NCI-H1930 (cell line): ENCODE results near the gene STK32C.
"Not testable (repeated sequence)": the region's sequence is repeated elsewhere in the genome, so short reads cannot be mapped to it uniquely, and the experiment has no call there.

Source experiments
- DNase-seq, 2 experiments: peaks; one replicate each; lab custom pipeline; 2025; lab: John Stamatoyannopoulos, UW

Gene STK32C

GRCh38 chr10:132307823-132308586 lies at the start of gene STK32C:
TSS of gene STK32C (minus strand) at chr10:132307950. CDS start at chr10:132307833, 117 bp downstream.
- DNase-seq = peak; percentile 73

GRCh38 chr10:132356621-132357195 lies 49.0 kb upstream of the STK32C start:
- DNase-seq = no peak

- no peak for DNase-seq
Observed at GRCh38 chr10:132355754-132356153, 48.0 kb upstream of the STK32C start.

- no peak for DNase-seq
Observed at GRCh38 chr10:132355297-132355696, 47.5 kb upstream of the STK32C start.

GRCh38 chr10:132354356-132355094 lies 46.8 kb upstream of the STK32C start:
- DNase-seq = no peak

- no peak for DNase-seq
Observed at GRCh38 chr10:132353456-132354355, 46.0 kb upstream of the STK32C start.

- not testable (repeated sequence) for DNase-seq
Observed at GRCh38 chr10:132352462-132353308, 44.9 kb upstream of the STK32C start.

- DNase-seq = no peak
Observed at GRCh38 chr10:132351611-132352010, 43.9 kb upstream of the STK32C start.

GRCh38 chr10:132350946-132351345 lies 43.2 kb upstream of the STK32C start:
- DNase-seq = no peak

- DNase-seq = no peak
Observed at GRCh38 chr10:132350391-132350790, 42.6 kb upstream of the STK32C start.

- DNase-seq = no peak
Observed at GRCh38 chr10:132349766-132350165, 42.0 kb upstream of the STK32C start.

GRCh38 chr10:132347931-132348267 lies 40.1 kb upstream of the STK32C start:
- no peak for DNase-seq

GRCh38 chr10:132347211-132347930 lies 39.6 kb upstream of the STK32C start:
- no peak for DNase-seq

- no peak for DNase-seq
Observed at GRCh38 chr10:132346806-132347205, 39.1 kb upstream of the STK32C start.

GRCh38 chr10:132345345-132345744 lies 37.6 kb upstream of the STK32C start:
- no peak for DNase-seq

GRCh38 chr10:132344386-132344785 lies 36.6 kb upstream of the STK32C start:
- no peak for DNase-seq

GRCh38 chr10:132342553-132342952 lies 34.8 kb upstream of the STK32C start:
- DNase-seq = no peak

GRCh38 chr10:132341781-132342180 lies 34.0 kb upstream of the STK32C start:
- DNase-seq = no peak

- no peak for DNase-seq
Observed at GRCh38 chr10:132341017-132341416, 33.3 kb upstream of the STK32C start.

GRCh38 chr10:132339276-132339675 lies 31.5 kb upstream of the STK32C start:
- DNase-seq = no peak
